GM21717 (cell line): ENCODE results near the gene PGAP1.

Experiments used
- ATAC-seq: cut with Tn5 transposase; IDR thresholded peaks from one replicate; pipeline ENCODE4 v1.9.1; 2021; ENCODE audit warnings: mild to moderate bottlenecking, moderate library complexity; ENCODE audit not compliant: unreplicated experiment

The PGAP1 gene

DNA sequence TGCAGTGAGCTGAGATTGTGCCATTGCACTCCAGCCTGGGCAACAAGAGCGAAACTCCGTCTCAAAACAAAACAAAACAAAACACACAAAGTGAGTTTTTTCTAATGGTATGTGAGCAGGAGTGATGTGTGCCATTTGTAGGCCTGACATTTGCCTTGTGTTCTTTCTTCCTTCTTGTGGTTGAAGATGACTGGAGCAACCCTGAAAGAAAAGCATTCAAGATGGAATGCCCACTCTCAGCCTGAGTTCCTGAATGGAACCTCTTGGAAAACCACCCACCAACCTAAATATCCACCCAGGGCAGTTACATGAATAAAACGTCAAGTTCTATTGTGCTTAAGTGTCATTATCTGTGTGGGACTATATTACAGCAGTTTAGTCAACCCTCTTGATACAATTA lies 26.5 kb downstream of the PGAP1 start:
- no peak for ATAC-seq

DNA sequence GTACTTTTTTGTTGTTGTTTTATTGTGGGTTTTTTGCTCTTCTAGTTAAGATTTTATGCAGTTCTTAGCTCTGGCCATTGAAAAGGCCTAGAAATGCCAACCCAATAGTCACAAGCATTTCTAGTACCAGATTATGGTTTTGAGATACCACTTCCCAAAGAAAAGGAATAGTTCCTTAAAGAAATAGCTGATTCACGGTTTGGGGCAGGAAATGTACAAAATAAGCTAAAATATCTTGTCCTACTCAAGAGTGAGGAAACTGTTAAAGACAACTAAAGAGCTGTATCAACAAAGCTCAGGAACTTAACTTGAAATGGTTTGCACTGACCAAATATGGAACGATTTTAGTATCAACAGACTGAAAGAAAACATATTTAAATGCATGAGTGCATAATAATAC lies 35.4 kb downstream of the PGAP1 start:
- no peak for ATAC-seq

DNA sequence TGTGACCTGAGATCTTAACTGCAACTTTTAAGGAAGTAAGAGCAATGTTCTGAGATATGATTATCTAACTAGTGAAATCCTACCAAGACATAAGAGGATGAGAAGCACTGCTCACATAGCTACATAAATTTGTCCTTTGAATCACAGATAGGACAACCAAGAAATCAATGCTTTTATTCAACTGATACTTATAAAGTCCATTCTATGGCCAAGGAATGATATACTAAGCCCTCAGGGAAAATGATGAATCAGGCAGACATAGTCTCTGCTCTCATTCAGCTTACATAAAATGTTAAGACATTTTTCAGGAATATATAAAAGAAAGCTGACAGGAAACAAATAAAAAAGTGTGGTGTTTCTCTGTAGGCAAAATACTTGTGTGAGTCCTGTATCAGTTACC lies 39.1 kb downstream of the PGAP1 start:
- no peak for ATAC-seq

DNA sequence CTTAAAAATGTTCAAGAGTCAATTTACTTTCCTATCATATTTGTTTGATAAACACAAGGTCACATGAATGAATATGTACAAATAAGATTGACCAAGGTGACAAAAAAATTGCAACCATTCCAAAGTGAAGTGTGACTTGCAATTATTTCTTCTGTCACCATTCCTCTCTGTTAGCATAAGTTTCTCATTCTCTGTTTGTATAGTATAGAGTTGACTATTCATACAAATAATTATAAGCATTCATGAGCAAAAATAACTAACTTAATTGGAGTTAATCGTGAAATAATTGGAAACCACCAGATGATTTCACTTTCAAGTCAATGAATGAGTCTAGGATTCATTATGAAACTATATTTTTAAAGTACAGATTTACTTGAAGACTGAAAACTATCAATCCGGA lies 42.1 kb downstream of the PGAP1 start:
- no peak for ATAC-seq

DNA sequence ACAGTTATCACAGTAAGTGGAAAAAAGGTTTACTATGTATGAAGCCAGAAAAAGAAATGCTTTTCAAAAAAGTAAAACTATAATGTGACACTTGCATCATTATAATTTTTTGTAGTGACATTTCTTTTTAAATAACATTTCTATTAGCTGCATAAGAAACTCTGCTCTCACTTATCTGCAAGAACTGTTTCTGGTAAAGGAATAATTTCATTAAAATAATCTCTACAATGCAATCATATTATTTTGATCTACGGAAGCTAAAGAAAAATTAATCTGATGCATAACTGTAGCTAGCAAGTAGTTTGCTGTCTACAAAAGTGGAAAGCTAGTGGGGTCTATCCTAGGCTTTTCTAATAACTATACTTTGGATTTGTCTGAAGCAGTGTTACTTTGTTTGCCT lies 50.1 kb downstream of the PGAP1 start:
- ATAC-seq = no peak

DNA sequence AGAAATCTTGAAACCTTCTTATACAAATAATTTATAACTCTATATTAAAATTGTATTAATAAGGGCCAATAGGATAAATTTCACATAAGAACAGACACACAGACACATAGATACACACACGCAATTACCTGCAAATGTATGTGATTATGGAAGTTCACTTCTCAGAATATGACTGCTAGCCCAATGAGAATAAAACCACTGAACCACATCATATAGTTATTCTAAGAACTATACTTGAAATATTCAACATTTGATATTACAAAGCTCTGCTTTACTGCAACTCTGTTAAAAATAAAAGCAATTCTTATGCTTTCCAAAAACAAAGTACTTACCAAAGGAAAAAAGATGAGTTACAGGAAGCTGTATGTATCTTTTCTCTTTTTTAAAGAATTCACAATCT lies 51.1 kb downstream of the PGAP1 start:
- ATAC-seq = no peak

DNA sequence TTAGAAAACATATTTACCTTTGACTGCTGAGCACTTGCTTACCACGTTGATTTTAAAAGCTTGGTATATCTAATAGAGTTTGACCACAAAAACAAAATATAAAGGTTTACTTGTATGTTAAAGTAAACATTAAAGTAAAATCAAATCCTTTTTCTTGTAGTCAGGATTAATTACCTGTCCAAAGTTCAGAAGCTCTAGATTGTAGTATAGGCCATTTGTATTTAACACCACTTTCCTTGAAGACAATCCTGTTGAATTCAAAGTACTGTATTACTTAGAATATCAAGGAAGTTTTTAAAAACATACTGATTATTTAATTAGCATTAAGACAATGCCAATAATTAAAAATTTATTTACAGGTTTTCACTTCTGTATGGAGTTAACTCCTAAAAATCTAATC lies 53.0 kb downstream of the PGAP1 start:
- no peak for ATAC-seq

DNA sequence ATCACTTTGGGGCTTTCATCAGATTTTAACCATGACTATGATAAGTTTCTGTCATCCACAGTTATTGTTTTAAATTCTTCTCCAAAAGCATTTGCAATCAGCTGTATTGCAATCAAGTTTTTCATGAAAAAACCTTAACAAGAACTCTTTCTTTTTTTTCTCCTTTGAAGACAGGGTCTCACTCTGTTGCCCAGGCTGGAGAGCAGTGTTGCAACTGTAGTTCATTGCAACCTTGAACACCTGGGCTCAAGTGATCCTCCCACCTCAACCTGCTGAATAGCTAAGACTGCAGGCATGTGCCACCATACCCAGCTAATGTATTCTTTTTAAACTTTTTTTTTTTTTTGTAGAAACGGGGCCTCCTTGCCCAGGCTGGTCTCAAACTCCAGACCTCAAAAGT lies 71.9 kb downstream of the PGAP1 start:
- ATAC-seq = no peak

DNA sequence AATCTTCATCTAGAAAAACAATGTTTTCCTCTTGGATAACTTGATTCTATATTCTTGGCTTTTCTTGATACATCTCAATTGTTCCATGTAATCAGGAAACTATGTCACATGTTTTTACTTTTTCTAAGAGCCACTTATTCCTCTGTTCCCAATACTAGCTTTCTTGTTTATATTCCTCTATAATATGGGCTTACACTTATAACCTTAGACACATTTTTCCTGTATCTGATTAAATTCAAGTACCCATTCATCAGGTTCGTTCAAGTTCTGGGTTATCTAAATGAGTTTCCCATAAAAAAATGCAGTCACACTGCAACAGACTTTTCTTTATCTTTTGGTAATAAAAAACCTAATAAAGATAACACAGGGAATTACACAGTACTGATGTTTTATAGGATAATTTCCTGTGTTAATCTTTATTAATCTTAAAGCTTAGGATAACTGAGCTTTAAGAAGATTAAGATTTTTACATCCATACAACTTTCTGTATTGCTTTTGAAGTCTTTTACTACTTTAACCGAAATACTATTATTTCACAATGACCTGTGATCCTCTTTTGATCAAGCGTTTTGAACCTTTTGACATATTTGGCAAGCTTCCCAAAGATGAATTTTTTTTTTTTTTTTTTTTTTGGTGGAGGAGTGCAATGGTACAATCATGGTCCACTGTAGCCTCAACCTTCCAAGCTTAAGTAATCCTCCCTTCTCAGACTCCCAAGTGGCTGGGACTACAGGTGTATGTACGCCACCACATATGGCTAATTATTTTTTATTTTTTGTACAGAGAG lies 73.0 kb downstream of the PGAP1 start:
- ATAC-seq = no peak

DNA sequence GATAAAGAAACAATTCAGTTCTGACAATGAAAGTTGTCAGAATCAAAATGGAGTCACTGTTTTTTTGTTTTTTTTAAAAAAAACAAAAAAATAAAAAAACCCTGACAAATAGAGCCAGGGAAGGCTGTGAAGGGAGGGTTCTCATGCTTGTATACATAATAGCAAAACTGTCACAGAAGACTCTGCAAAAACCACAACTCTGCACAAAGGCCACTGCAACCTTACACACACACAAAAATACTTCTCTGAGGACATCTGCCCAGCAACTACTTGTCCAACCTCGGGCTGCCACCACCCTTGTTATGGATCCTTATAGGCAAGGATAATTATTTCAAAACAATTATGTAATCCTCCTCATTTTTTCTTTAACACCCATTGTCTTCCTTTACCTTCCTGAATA lies 75.4 kb downstream of the PGAP1 start:
- no peak for ATAC-seq

DNA sequence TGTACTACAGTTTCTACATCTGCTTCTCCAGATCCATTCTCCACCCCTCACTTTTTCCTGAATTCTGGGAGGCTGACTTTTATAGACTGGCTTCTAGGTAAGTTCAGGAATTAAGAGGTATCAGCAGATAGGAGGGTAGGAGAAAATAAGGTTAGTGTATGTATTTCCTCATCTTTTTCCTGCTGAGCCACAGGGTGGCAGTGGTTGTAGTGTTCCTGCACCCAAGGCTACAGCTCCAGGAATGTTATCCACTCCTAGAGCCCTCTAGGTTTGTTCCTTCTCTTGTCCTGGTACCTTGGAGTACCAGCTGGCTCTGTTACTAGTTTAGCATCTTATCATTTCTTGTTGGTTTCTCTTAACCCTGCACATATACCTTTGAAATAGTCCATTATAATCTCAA lies 76.6 kb downstream of the PGAP1 start:
- ATAC-seq = no peak

DNA sequence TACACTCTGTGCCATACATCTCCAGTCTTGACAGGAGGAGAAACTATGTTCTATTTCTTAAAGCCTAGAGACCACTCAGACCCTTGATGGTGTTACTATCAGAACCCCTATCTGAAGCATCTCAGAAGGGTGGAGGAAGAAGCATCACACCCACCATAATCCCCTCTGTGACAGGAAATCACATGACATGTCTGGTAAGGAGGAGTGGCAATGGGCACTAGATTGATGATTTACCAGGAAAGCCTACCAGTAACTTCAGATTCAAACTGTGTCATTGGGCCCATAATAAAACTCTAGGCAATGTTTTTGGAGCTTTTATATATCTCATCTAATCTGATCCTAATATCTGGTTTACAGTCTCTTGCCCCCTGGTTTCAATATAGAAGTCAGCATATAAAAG lies 80.2 kb downstream of the PGAP1 start:
- no peak for ATAC-seq

DNA sequence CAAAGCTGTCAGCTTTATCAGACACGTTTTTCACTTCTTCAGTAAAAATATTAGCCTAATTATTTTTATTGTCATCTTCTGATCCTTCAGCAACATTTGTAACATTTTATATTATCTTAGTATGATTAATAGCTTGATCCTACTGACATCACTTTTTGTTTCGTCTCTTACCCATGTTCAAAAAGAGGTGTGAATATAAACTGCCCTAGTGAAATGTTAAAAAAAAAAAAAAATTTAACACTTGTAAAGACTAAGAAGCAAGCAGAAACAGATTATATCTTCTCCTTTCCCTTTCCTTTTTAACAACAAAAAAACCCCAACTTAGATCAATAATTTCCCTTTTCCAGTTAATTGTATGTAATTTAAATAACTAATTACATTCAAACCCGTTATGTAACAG lies 81.1 kb downstream of the PGAP1 start:
- ATAC-seq = no peak

DNA sequence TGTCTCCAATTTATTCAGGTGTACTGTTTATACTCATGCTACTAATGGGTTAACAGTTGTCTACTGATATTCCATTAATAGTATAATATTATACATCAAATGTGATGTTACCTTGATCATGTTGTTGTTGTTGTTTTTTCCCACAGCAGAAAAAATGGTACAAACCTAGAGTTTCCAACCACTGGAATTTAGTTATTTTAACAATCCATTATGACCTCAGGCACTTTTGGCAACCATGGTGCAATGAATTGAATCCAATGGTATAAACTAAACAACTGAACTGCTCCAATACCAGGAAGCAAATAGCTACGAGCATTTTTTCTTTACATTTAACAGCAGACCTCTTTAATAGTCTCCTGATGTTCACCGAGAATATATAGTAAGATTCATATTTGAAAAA lies 86.3 kb downstream of the PGAP1 start:
- ATAC-seq = no peak

DNA sequence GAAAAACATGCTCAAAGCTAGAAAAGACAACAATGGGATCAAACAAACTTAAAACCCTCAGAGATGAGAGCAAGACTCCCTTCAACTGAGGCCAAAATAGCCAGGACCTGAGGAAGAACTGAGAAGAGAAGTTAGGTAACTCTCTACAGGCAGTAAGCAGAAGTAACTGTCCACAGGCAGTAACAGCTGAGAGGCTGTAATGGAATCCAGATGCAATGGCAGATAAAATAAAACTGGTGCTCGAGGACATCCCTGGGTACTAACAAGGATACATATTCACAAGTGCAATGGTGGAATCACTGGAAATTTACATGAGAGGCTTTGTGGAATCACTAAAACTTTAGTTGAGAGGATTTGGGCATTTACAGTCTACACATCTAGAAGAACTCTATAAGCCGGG lies 86.9 kb downstream of the PGAP1 start:
- no peak for ATAC-seq

DNA sequence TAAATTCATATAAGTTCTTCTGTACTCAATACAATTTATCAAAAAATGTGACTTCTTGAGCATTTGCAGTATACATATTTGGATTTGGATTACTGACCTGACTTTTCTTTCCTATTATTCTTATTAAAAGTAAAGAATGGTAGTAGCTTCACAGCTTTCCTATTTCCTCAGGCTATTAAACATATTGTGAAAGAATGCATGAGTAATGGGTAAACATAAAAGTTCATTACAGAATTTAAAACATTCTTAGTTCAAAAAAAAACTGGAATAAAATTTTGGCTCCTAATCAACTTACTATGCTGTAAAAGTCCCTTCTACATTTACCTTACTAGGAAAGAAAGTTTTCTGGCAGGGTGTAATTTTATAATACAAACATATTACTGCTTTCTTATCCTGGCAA lies 90.1 kb downstream of the PGAP1 start:
- ATAC-seq = no peak

DNA sequence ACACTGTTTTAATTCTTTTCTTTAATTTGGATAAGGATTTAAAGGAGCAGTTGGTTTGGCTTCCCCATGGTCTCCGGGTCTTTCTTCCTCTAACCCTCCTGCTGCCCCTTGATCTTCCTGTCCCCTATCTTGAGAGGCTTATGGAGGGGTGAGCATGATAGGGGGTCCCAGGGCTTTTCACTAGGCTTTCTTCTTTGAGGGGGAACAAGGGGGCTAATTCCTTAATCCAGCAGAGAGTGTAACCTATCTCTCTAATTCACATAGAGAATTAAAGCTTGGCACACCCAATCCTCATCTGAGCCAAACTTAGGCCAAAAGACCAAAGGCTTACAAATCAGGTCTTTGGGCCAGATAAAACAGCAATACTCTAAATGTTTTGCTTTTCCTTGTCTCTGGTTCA lies 95.8 kb downstream of the PGAP1 start:
- no peak for ATAC-seq

DNA sequence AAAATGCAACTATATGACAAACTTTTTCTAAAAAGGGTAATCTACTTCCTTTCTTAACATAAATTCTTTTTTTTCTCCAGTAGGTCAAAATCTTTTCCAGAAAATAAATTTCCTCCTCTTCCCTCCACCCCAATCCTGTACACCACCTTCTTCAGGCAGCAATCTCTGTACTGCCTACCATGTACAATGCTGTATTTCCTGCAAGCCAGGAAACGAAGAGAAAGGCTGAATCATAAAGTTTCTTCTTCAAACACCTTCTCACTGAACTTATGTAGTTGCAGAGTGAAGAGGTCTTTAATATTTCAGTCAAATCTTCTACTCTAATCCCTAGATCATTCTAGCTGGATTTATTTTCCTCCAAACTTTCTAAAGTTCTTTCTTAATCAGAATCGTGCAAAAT lies 99.2 kb downstream of the PGAP1 start:
- ATAC-seq = no peak

DNA sequence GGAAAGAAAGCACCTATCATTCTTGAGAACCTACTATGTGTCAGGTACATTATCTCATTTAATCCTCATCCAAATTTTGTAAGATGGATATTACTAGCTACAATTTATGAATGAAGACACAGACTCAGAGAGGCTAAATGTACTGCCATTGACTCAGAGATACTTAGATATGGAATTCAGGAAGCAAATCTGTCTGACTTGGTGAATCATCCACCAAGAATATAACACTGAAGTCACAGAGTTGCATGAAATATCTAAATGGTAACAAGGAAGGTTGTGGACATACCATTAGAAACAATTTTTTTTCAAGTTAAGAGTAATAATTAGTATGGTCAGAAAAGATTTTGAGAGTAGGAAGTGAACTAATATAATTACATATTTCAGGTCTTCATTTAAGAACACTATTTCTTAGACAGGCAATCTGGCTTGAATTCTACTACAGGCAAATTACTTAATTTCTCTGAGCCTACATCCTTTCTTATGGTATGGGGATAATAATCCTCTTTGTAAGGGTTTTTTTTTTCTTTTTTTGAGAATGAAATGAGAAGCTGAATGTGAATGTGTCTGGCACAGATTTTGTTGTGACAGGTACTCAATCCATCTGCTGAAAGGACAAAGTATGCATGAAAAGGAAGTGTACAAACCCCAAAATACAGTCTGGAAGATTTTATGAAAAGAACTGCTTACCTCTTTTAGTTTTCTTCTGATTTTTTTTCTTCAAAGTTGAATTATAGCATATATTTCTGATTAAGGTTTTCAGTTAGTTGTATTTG lies 102.6 kb downstream of the PGAP1 start:
- no peak for ATAC-seq

DNA sequence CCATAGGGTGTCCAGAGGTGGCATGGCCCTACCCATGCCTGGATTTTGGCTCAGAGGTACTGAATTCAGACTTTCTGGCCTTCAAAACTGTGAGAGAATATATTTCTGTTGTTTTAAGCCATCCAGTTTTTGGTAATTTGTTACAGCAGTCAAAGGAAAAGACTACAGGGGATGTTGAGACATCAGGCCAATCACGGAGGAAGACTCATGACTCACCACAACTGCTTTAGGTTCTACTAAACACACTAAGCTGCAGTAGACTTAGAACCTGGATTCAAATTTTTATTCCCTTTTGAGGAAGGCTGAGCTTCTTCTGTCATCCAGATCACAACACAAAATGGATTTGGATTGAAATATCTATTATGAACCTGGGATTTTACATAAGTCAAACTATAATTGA lies 105.3 kb downstream of the PGAP1 start:
- ATAC-seq = no peak

DNA sequence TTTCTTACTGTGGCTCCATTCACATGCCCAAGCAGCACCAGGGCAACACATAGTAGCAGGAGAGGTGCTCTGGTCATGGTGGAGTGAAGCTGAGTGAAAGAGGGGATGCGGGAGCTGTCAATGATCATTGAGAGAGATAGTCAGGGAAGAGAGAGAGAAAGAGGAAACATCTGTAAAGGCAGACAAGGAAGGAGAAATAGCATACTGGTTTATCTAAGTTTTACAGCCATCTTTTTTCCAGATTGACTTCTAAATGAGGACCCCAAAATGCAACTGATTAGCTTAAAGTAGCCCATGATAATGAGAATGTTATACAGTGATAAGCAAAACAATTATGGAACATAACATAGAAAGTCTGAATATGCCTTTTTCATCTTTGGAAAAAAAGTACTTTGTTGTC lies 117.2 kb downstream of the PGAP1 start, which contains the start of gene C2orf66:
TSS of gene C2orf66 (minus strand) at position 96 of the 400 bp plus-strand sequence. CDS start at position 77, 19 bp downstream.
- ATAC-seq = no peak

DNA sequence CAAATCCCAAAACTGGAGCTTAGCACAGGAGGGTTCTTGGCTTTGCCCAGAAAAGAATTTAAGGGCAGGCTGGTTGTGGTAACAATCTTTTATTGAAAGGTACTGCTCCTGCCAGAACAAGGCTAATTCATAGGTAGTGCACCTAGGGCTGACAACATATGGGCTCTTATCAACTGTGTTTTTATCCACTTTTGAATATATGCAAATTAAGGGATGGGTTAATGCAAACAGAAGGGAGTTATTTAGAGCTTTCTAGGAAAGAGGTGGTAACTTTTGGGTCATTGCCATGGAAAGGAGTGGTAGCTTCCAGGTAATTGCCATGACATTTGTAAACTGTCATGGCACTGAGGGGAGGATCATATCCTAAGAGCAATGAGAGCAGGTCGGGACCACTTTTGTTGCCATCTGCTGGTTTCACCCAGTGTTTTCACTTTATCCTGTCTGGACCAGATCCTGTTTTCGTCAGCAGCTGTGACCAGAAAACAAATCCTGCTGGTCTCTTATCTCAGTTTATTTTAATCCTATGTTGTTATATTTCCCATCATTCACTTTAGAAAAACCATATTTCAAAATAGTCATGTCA lies 118.3 kb downstream of the PGAP1 start:
- no peak for ATAC-seq
